LHCN-M2 (cell line): ENCODE data around the gene VWA5B2. TPM values are rescaled to one million over a fixed set of nuclear protein-coding genes. Genes with fewer than 3 reads are reported as not detected.

Source experiments
- DNase-seq: peaks from one replicate; pipeline ENCODE4 v3.0.0-alpha.2; 2012; ENCODE audit warnings: low read depth
- polyA plus RNA-seq: library from polyadenylated mRNA; unstranded; fragments of >200 nt; gene quantifications from one replicate; pipeline ENCODE4 v1.2.1, GENCODE V29; 2012; ENCODE audit warnings: missing spikeins
- total RNA-seq: library from RNA; depleted of rRNA; stranded (reverse); fragments of >200 nt; gene quantifications from 2 replicates; pipeline ENCODE4 v1.2.3, GENCODE V29; 2014; rRNA removed

VWA5B2 gene
- total RNA-seq: not detected in 2 replicates
- not detected for polyA plus RNA-seq

DNA sequence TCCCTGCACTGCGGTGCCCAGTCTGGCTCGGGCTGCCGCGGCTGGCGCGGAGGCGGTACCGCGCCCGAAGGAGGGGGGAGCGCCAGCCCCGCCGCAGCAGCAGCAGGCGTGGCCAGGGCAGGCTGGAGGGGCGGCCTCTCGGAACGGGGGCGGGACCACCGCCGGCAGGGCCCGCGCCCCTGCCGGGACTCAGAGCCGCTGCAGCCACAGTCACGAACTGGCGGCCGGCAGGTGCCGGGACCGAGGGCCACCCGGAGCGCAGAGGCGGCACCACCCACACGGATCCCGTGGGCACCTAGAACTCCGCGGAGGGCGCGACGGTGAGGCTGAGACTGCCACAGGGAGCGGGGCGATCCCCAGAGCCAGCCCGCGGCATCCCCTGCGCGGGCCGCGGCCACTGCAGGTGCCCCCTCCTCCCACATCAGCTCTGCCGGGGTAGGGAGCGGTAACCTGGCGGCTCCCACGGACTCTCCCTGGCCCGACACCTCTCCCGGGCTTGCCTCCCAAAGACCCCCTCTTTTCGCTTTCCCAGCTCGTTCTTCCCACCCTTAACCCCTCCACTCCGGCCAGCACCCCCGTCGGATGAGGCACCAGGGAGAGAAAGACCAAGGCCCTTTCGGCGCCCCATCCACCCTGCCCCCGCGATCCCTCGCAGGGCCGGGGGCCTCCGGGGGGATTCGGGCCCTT lies at the start of gene VWA5B2:
TSS of gene VWA5B2 (plus strand) at position 192 of the 687 bp plus-strand sequence. CDS start 944 bp downstream, outside the sequence.
- no peak for DNase-seq

DNA sequence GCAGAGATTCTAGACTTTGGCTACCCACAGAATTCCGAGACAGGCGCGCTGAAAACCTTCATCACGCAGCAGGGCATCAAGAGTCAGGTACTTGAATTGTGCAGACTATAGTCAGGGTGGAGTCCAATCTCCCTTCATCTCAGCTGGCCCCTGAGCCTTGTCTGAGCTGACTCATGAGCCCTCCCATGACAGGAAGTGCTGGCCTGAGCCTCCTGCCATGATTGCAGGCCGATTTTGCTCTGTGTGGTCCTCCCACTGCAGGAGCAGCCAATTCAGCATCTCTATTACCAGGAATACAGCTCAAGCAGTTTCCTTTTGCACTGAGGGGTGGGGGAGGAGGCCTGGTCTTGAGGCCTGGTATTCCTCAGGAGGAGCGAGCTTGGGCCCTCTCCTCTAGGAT lies 49.2 kb upstream of the VWA5B2 start:
- peak; percentile 31 for DNase-seq

DNA sequence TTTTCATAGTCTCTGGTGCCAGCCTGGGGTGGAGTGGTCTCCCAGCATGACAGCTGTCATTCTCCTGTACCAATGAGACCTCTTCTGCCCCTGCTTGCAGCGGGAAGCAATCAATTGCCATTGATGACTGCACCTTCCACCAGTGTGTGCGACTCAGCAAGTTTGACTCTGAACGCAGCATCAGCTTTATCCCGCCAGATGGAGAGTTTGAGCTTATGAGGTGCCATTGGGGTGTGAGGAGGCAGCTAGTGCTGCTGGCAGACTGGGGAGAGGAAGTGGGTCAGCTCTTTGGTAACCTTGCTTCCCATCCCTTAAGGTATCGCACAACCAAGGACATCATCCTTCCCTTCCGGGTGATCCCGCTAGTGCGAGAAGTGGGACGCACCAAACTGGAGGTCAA lies 47.8 kb upstream of the VWA5B2 start:
- DNase-seq: no peak

GRCh38 chr3:184183679-184184078 lies 45.7 kb upstream of the VWA5B2 start:
- no peak for DNase-seq

- DNase-seq: no peak
These were observed 44.7 kb upstream of the VWA5B2 start for GRCh38 chr3:184184546-184185230.

GRCh38 chr3:184185461-184186183 lies 43.8 kb upstream of the VWA5B2 start:
- peak; percentile 98 for DNase-seq

DNA sequence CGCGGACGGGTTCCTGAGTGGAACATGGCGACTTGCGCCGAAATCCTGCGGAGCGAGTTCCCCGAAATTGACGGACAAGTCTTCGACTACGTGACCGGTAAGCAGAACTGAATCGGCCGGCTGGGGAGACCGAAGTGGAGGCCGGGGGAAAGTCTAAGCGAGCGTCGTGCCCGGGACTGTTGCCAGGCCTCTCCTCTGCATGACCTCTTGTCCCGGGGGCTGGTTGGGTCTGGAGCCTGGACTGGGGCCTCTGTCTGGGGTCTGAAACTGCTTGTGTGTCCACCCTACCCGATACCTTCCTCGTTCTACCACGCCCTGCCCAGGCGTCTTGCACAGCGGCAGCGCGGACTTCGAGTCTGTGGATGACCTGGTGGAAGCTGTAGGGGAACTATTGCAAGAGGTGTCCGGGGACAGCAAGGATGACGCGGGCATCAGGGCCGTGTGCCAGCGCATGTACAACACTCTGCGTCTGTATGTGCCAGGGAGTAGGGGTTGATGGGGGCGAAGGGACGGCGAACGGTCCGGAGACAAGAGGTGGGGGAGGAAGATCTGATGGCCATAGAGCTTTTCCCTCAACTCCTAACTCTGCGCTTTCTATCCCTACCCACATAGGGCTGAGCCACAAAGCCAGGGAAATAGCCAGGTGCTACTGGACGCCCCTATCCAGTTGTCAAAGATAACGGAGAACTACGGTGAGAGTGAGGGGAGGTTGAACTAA lies 43.0 kb upstream of the VWA5B2 start, which contains the start of gene ABCF3:
TSS of gene ABCF3 (plus strand) at position 16 of the 718 bp plus-strand sequence. CDS start at position 25, 9 bp downstream.
- DNase-seq: peak; percentile 35

DNA sequence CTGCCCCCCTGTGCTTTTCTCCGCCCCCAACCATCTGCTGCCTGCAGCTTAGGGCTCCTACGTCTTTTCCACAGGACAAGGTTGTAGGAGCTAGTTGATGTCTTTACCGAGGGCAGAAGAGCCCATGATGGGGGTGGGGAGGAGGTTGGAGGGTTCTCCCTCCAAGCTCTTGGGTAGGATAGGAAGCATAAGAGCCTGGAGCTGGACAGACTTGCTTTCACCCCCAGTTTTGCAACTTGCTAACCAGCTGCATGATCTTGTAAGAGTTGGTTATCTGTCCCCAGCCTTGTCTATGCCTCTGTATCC lies 42.5 kb upstream of the VWA5B2 start:
- DNase-seq: no peak

DNA sequence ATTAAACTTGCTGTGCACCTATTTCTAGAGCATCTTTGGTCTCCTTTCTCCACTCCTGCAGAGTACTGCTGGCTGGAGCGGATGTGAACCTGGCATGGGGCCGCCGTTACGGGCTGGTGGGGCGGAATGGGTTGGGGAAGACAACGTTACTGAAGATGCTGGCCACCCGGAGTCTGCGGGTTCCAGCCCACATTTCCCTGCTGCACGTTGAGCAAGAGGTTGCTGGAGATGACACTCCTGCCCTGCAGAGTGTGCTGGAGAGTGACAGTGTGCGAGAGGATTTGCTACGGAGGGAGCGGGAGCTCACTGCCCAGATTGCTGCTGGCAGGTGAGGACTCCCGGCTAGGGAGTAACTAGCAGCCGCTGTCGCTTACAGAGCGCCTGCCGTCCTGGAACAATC lies 41.3 kb upstream of the VWA5B2 start:
- DNase-seq: no peak

DNA sequence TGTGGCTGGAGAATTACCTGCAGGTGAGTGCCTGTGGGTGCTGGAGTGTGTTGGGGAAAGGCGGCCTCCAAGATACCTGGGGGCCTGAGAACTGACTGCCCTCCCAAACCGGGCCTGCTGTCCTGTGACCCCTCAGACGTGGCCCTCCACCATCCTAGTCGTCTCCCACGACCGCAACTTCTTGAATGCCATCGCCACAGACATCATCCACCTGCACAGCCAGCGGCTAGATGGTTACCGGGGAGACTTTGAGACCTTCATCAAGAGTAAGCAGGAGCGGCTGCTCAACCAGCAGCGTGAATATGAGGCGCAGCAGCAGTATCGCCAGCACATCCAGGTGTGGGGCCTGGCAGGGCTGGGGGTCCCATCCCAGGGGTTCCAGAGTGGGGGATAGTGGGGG lies 40.0 kb upstream of the VWA5B2 start:
- DNase-seq: no peak

DNA sequence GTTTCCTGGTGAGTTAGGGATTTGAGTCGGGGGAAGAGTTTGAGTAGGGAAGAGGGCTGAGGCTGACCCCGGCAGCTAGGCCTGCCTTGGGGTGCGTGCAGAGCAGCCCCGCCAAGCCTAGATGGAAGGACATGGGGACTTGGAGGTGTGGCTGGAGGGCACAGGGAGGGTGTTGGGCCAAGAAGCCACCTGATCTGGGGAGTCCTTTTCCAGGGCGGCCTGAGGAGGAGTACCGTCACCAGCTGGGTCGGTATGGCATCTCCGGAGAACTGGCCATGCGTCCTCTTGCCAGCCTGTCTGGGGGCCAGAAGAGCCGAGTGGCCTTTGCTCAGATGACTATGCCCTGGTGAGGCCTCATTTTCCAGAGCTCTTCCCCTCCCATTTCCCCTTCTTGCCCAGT lies 36.5 kb upstream of the VWA5B2 start:
- no peak for DNase-seq

- no peak for DNase-seq
These were observed 35.3 kb upstream of the VWA5B2 start for GRCh38 chr3:184193991-184194539.

- peak; percentile 66 for DNase-seq
These were observed 32.8 kb upstream of the VWA5B2 start for GRCh38 chr3:184196536-184196935.

GRCh38 chr3:184198509-184198908 lies 30.9 kb upstream of the VWA5B2 start:
- no peak for DNase-seq

- DNase-seq: no peak
These were observed 28.6 kb upstream of the VWA5B2 start for GRCh38 chr3:184200825-184201224.

- peak; percentile 25 for DNase-seq
These were observed 25.9 kb upstream of the VWA5B2 start for GRCh38 chr3:184203526-184203925.

DNA sequence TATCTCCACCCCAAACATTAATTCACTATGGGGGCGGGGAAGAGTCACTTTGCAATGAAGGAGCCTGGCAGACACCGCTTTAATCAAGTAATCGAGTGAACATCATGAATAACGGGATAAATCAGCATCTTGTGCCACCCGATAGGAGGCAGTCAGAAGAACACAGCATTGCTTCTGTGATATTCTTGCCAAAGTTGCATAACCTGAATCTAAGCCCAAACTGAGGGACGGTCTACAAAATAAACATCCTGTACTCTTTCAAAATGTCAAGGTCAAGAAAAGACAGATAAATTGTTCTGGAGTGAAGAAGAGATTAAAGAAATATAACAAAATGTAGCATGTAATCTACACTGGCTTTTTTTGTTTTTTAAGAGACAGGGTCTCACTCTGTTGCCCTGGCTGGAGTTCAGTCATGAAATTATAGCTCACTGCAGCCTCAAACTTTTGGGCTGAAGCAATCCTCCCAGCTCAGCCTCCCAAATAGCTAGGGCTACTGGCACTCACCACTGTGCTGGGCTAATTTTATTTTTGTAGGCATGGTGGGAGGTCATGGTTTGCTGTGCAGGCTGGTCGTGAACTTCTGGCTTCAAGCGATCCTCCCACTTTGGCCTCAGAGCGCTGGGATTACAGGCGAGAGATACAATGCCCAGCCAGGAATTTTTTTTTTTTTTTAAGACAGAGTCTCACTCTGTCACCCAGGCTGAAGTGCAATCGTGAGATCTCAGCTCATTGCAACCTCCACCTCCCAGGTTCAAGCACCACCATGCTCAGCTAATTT lies 20.1 kb upstream of the VWA5B2 start:
- no peak for DNase-seq

DNA sequence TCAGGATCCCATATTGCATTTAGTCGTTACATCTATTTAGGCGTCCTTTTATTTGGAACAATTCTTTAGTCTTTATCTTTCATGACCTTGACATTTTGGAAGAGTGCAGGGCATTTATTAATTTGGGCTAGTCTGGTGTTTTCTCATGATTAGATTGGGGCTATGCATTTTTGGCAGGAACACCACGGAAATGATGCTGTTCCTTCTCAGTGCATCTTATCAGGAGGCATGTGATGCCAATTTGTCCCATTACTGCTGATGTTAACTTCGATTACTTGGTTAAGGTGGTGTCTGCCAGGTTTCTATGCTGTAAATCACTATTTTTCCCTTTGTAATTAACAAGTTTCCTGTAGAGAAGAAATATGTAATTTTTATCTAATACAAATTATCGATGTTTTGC lies 18.1 kb upstream of the VWA5B2 start:
- no peak for DNase-seq

DNA sequence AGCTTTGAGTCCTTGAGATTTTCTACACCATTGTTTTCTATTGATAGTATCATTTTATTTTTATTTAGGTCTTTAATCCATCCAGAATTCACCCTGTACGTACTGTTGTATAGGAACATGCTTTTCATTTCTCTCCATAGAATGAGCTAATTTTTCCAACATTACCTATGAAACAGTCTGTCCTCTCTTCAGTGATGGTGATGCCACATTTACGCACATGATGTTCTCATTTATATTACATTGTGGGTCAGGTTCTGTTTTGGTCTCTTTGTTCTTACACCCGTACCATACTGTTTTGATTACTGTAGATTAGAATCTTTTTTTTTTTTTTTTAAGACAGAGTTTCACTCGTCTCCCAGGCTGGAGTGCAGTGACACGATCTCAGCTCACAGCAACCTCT lies 17.7 kb upstream of the VWA5B2 start:
- DNase-seq: no peak

DNA sequence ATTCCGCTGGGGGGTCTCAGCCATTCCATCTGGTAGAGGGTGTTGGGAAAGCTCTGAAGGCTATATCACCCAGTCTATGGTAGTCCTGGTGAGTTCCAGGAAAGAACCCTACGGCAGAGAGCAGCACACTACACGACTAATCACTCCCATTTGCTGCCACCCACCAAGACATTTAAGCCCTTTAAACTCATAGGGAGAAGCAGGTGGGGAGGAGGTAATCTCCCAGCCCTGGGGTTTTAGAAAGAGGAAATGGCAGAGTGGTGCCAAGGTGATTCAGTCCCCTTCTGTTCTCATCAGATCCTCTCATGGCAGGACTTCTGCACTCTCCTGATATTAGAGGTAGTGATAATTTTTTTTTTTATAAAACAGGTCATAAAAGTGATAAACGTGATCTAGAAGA lies 10.6 kb upstream of the VWA5B2 start:
- no peak for DNase-seq

DNA sequence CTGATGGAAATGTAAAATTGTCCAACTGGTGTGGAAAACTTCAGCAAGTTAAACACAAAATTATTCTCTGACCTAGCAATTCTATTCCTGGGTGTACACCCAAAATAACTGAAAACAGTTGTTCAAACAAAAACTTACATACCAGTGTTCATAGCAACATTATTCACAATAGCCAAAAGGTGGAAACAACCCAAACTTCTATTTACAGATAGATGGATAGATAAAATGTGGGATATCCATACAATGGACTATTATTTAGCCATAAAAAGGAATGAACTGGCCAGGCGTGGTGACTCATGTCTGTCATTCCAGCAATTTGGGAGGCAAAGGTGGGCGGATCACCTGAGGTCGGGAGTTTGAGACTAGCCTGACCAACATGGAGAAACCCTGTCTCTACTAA lies 6.9 kb upstream of the VWA5B2 start:
- DNase-seq: no peak
